Ascending aorta (tissue), 2 donors: Measurements from ENCODE around the gene PPP2R5C. TPM values are rescaled to one million over a fixed set of nuclear protein-coding genes. Genes with fewer than 3 reads are reported as not detected.

Source experiments
- DNase-seq, 2 donors: peaks; one replicate each; pipeline ENCODE4 v3.0.0-alpha.2; 2019; ENCODE audit warnings: low spot score in 2 of 2
- H3K27ac ChIP-seq, 2 donors: fragments of 200-600 bp; sonication (generic); one replicate each; pipeline ENCODE4 v1.5.1; 2016 to 2017; ENCODE audit warnings: mild to moderate bottlenecking in 1 of 2
- H3K27me3 ChIP-seq: fragments of 200-600 bp; sonication (generic); one replicate; pipeline ENCODE4 v1.5.1; 2017
- H3K36me3 ChIP-seq, 2 donors: fragments of 200-600 bp; sonication (generic); one replicate each; pipeline ENCODE4 v1.5.1; 2016
- H3K4me1 ChIP-seq, 2 donors: fragments of 200-600 bp; sonication (generic); one replicate each; pipeline ENCODE4 v1.5.1; 2016 to 2017; ENCODE audit warnings: mild to moderate bottlenecking in 1 of 2
- H3K4me3 ChIP-seq, 2 donors: fragments of 200-600 bp; sonication (generic); one replicate each; pipeline ENCODE4 v1.5.1; 2016 to 2017; ENCODE audit warnings: mild to moderate bottlenecking in 1 of 2
- H3K9me3 ChIP-seq, 2 donors: fragments of 200-600 bp; sonication (generic); one replicate each; pipeline ENCODE4 v1.5.1; 2016
- CTCF ChIP-seq, 3 experiments: fragments of 200-600 bp in 2 of 3; fragments of 450-650 bp in 1 of 3; sonication (generic) in 2 of 3; IDR thresholded peaks; one replicate each; pipeline ENCODE4 v1.5.1; 2016 to 2019; ENCODE audit warnings: antibody characterized with exemption in 3 of 3, mild to moderate bottlenecking in 1 of 3, moderate library complexity in 1 of 3
- intact Hi-C: fragments of 100-400 bp; cut with DNase I; formaldehyde crosslinking; loops from one replicate; pipeline ENCODE4 v1.15.1; 2023
- total RNA-seq: library from RNA; depleted of rRNA; stranded (reverse); fragments of >200 nt; gene quantifications from one replicate; pipeline ENCODE4 v1.1.0, GENCODE V29; 2016

PPP2R5C gene
- total RNA-seq, 1 donor from 2014 or later: 45.6 TPM

GRCh38 chr14:101825797-101826196 lies 64.3 kb downstream of the PPP2R5C start:
- intact Hi-C loops: no loop called here
- no peak for TF ChIP-seq CTCF (IDR thresholded peaks at IDR 0.05)
- peaks cover 4 to 21% of the 10 kb centered on the region in 2 donors for H3K4me1 ChIP-seq
- no peaks in the 10 kb centered on the region for H3K9me3 ChIP-seq
- no peak overlapping the region for H3K4me3 ChIP-seq
- no peak for DNase-seq
- peak overlapping the region in 1 of 2 donors; percentile 56 for H3K27ac ChIP-seq
- no peaks in the 10 kb centered on the region for H3K36me3 ChIP-seq
- H3K27me3 ChIP-seq: no peaks in the 10 kb centered on the region

DNA sequence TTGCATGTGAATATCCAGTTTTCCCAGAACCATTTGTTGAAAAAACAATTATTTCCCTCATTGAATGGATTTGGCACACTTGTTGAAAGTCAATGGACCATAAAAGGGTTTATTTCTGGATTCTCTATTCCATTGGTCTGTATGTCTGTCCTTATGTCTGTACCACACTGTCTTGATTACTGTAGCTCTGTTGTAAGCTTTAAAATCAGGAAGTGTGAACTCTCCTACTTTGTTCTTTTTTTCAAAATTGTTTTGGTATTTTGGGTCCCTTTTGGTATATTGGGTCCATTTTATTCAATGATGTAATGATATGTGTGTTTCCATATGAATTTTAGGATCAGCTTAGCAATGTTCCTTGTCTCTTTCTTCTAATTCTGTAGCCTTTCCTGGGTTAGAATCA lies 64.8 kb downstream of the PPP2R5C start:
- TF ChIP-seq CTCF (IDR thresholded peaks at IDR 0.05): no peak
- Histone ChIP-seq H3K36me3 (no peaks in the 10 kb centered on the region), H3K4me3 (no peak overlapping the region), H3K9me3 (no peaks in the 10 kb centered on the region), H3K27ac (peak overlapping the region in 1 of 2 donors; percentile 56), H3K27me3 (no peaks in the 10 kb centered on the region), H3K4me1 (peaks cover 4 to 21% of the 10 kb centered on the region in 2 donors)
- DNase-seq: no peak
- intact Hi-C loops: no loop called here

DNA sequence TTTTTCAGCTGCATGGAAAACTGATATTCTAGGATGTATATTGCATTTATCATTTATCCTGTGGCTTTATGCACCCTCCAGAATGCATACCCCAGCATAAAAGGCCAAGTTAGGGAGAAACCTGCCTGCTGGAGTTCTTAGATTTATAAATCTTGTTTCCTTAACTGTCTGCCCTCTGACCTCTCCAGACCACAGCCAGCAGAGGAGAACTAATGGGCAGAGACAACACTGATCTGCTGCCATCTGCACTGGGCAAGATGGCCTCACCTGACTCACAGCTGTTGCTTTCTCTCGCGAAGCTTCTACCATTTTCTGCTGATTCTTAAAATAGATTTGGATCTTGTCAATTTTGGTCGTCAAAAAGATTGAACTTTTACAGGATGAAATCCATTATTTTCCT lies 65.8 kb downstream of the PPP2R5C start:
- Histone ChIP-seq H3K4me3 (no peak overlapping the region), H3K27ac (no peak overlapping the region), H3K27me3 (no peaks in the 10 kb centered on the region), H3K36me3 (no peaks in the 10 kb centered on the region), H3K9me3 (no peaks in the 10 kb centered on the region), H3K4me1 (peaks cover 4 to 21% of the 10 kb centered on the region in 2 donors)
- no peak for TF ChIP-seq CTCF (IDR thresholded peaks at IDR 0.05)
- DNase-seq: no peak
- intact Hi-C loops: no loop called here

DNA sequence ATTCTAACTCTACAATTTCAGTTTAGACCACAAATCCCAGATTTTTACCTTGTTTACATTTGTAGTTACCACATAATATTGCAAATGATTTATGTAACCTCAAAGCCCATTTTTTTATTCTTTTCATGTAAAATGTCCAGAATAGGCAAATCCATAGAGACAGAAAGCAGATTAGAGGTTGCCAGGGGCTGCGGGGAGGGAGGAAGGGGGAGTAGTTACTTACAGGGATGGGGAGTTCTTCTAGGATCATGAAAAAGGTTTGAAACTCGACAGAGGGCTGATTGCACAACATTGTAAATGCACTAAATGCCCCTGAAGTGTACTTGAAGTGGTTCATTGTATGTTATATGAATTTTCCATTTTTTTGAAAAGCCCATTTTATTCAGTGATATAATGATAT lies 66.5 kb downstream of the PPP2R5C start:
- Histone ChIP-seq H3K27me3 (no peaks in the 10 kb centered on the region), H3K4me1 (peaks cover 4 to 14% of the 10 kb centered on the region in 2 donors), H3K27ac (no peak overlapping the region), H3K36me3 (no peaks in the 10 kb centered on the region), H3K9me3 (no peaks in the 10 kb centered on the region), H3K4me3 (no peak overlapping the region)
- DNase-seq: no peak
- intact Hi-C loops: no loop called here
- no peak for TF ChIP-seq CTCF (IDR thresholded peaks at IDR 0.05)

DNA sequence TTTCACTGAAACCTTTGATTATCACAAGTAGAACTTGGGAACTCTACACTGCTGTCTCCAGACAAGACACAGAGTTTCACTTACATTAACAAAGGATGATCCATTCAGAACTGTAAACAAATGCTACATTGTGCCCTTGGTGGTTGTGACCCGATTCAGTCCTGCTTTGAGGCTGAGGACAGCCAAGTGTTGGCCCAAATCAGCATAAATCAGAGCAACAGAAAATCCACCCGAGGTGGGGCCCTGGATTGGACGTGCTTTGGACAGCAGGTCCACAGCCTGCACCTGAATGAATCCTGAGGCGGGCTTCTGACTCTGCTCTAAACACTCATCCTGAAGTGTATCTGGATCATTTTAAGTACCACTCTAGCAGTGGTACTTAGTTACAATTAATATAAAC lies 68.8 kb downstream of the PPP2R5C start:
- no peaks in the 10 kb centered on the region for H3K36me3 ChIP-seq
- peaks cover 0 to 10% of the 10 kb centered on the region in 2 donors for H3K4me1 ChIP-seq
- no peaks in the 10 kb centered on the region for H3K9me3 ChIP-seq
- H3K4me3 ChIP-seq: no peak overlapping the region
- no peak for DNase-seq
- no peak for TF ChIP-seq CTCF (IDR thresholded peaks at IDR 0.05)
- intact Hi-C loops: no loop called here
- H3K27ac ChIP-seq: no peak overlapping the region
- H3K27me3 ChIP-seq: no peaks in the 10 kb centered on the region

DNA sequence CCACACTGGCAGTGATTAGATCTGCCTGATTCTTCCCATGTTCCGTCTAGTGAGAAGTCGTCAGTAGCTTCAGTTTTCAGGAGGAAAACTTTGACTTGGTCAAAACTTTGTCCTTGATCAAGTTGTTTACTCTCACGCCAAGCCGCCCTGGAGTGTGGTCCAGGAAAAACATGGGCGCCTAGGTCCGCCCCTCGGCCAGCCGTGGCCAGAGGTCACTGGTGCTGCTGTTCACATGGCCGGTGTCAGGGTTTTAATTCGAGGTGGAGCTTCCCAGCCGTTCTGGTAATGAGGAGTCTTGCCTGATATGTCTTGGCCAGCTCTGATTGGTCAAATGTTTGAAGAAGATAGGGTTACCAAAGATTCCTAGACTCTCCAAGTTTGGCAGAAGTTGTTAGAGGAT lies 71.5 kb downstream of the PPP2R5C start:
- DNase-seq: no peak
- Histone ChIP-seq H3K4me1 (peaks cover 3 to 28% of the 10 kb centered on the region in 2 donors), H3K9me3 (no peaks in the 10 kb centered on the region), H3K27ac (no peak overlapping the region), H3K4me3 (no peak overlapping the region), H3K36me3 (no peaks in the 10 kb centered on the region), H3K27me3 (no peaks in the 10 kb centered on the region)
- no peak for TF ChIP-seq CTCF (IDR thresholded peaks at IDR 0.05)
- intact Hi-C loops: no loop called here
